ENCODE measurements around the gene RNF130. TPM values are rescaled to one million over a fixed set of nuclear protein-coding genes. Genes with fewer than 3 reads are reported as not detected.
"Not testable (repeated sequence)": the region's sequence is repeated elsewhere in the genome, so short reads cannot be mapped to it uniquely, and the experiment has no call there.

Gene RNF130
- total RNA-seq, 1 experiment from 2014 or later, result 31.4 TPM

DNA sequence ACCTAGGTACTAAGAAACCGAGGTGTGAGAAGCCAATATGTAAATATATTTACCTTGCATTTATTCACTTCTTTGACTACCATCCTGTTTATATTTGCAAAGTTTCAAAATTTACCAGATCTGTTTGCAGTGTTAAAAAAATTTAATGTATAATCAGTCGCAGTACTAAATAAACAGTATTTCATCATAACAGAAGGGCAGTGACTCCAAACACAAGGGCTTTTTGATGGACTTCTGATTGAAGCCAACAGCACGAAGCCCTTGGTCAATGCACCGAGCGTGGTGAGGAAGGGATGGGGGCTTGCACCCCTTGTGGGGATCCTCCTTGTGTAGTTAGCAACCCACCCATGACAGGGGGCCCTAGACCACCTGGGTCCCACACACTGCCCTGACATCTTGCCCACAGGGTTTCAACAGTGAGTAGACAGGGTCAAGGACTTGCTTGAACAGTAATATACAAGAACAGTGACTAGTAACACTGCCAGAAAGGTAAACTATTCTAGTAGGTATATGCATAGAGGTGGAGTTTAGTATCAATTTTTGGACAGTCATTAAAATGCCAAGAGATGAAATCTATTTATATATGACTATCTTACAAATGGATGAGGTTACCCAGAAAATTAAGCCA lies 111.2 kb downstream of the RNF130 start:
- Histone ChIP-seq H3K36me3 (ENCODE audit: insufficient read depth, low read length, poor library complexity, severe bottlenecking) (no peaks in the 10 kb centered on the region), H3K4me3 (ENCODE audit: low read depth, low read length, poor library complexity, severe bottlenecking) (no peak overlapping the region), H3K4me1 (ENCODE audit: insufficient read depth, low read length, poor library complexity, severe bottlenecking) (no peaks in the 10 kb centered on the region), H3K27me3 (replicated peaks; ENCODE audit: insufficient read depth, low read depth, low read length, poor library complexity) (no peaks in the 10 kb centered on the region), H3K27ac (ENCODE audit: low read depth, low read length, poor library complexity, severe bottlenecking) (no peak overlapping the region), H3K9me3 (ENCODE audit: low read depth, low read length, poor library complexity, severe bottlenecking) (no peaks in the 10 kb centered on the region)
- POLR2A ChIA-PET (ENCODE audit: low non-redundant PET), result no interaction called here
- intact Hi-C loops (cut with micrococcal nuclease; ENCODE audit: unreplicated experiment), result no loop called here
- no peak for DNase-seq (ENCODE audit: low spot score)
- TF ChIP-seq, protein P1, sequence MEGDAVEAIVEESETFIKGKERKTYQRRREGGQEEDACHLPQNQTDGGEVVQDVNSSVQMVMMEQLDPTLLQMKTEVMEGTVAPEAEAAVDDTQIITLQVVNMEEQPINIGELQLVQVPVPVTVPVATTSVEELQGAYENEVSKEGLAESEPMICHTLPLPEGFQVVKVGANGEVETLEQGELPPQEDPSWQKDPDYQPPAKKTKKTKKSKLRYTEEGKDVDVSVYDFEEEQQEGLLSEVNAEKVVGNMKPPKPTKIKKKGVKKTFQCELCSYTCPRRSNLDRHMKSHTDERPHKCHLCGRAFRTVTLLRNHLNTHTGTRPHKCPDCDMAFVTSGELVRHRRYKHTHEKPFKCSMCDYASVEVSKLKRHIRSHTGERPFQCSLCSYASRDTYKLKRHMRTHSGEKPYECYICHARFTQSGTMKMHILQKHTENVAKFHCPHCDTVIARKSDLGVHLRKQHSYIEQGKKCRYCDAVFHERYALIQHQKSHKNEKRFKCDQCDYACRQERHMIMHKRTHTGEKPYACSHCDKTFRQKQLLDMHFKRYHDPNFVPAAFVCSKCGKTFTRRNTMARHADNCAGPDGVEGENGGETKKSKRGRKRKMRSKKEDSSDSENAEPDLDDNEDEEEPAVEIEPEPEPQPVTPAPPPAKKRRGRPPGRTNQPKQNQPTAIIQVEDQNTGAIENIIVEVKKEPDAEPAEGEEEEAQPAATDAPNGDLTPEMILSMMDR (conservative IDR thresholded peaks at IDR 0.05; ENCODE audit: low read depth, low read length), result no peak
- no peak for TF ChIP-seq EZH2 (IDR thresholded peaks at IDR 0.05; ENCODE audit: borderline replicate concordance, low read depth, low read length, poor library complexity, severe bottlenecking)
- no TSS peak for BruUV-seq (replicated peaks)
- CTCF ChIA-PET, result no interaction called here

DNA sequence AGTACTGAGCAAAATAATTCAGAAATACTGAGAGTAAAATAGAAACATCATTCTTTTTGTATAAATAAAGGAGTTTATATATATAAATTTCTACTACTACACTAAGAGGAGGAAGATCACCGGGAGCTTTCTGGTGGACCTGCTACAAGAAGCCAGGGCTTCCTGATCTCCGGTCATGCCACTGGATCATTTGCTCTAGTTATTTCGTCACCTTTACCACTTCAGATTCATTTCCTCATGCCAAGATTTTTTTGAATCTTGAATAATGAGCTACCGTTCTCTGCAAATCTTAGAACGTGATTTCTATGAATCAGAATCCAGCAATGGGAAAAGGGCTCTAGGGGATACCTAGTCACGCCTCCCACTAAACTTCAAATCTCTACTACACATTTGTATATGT lies 111.9 kb downstream of the RNF130 start:
- no peaks in the 10 kb centered on the region for H3K9me3 ChIP-seq (ENCODE audit: low read depth, low read length, poor library complexity, severe bottlenecking)
- H3K4me1 ChIP-seq (ENCODE audit: insufficient read depth, low read length, poor library complexity, severe bottlenecking), result no peaks in the 10 kb centered on the region
- H3K27ac ChIP-seq (ENCODE audit: low read depth, low read length, poor library complexity, severe bottlenecking), result no peak overlapping the region
- intact Hi-C loops (cut with micrococcal nuclease; ENCODE audit: unreplicated experiment), result no loop called here
- H3K36me3 ChIP-seq (ENCODE audit: insufficient read depth, low read length, poor library complexity, severe bottlenecking), result no peaks in the 10 kb centered on the region
- POLR2A ChIA-PET (ENCODE audit: low non-redundant PET), result no interaction called here
- TF ChIP-seq EZH2 (IDR thresholded peaks at IDR 0.05; ENCODE audit: borderline replicate concordance, low read depth, low read length, poor library complexity, severe bottlenecking), result no peak
- TF ChIP-seq, protein P1 (conservative IDR thresholded peaks at IDR 0.05; ENCODE audit: low read depth, low read length), result no peak
- DNase-seq (ENCODE audit: low spot score), result no peak
- CTCF ChIA-PET, result no interaction called here
- H3K4me3 ChIP-seq (ENCODE audit: low read depth, low read length, poor library complexity, severe bottlenecking), result no peak overlapping the region
- no TSS peak for BruUV-seq (replicated peaks)
- H3K27me3 ChIP-seq (replicated peaks; ENCODE audit: insufficient read depth, low read depth, low read length, poor library complexity), result no peaks in the 10 kb centered on the region

- DNase-seq (ENCODE audit: low spot score); H3K27ac ChIP-seq (ENCODE audit: low read depth, low read length, poor library complexity, severe bottlenecking); H3K9me3 ChIP-seq (ENCODE audit: low read depth, low read length, poor library complexity, severe bottlenecking); BruUV-seq (replicated peaks); H3K36me3 ChIP-seq (ENCODE audit: insufficient read depth, low read length, poor library complexity, severe bottlenecking); H3K4me1 ChIP-seq (ENCODE audit: insufficient read depth, low read length, poor library complexity, severe bottlenecking); POLR2A ChIA-PET (ENCODE audit: low non-redundant PET); CTCF ChIA-PET; intact Hi-C loops (cut with micrococcal nuclease; ENCODE audit: unreplicated experiment); H3K4me3 ChIP-seq (ENCODE audit: low read depth, low read length, poor library complexity, severe bottlenecking); H3K27me3 ChIP-seq (replicated peaks; ENCODE audit: insufficient read depth, low read depth, low read length, poor library complexity): not testable (repeated sequence)
Measured at GRCh38 chr5:179959118-179959517, 112.4 kb downstream of the RNF130 start.

DNA sequence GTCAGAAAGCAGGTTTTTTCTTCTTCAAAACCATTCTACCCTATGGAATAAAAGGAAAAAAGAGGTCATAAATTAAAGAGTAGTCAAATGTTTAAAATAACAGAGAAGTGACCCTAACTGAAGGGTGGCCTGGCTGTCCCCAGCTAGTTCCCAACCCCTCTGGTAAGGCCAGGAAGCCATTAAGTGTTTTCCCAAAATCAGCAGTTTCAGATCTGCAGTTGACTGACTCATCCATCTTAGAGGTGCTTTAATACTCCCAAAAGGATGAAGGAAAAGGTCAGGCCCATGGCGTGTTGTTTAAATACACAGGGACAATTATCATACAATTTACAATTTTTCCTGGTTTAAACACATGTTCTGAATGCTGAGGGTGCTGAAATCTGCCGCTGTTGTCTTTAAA lies 115.9 kb downstream of the RNF130 start:
- no peak for TF ChIP-seq EZH2 (IDR thresholded peaks at IDR 0.05; ENCODE audit: borderline replicate concordance, low read depth, low read length, poor library complexity, severe bottlenecking)
- TF ChIP-seq, protein P1 (conservative IDR thresholded peaks at IDR 0.05; ENCODE audit: low read depth, low read length), result no peak
- BruUV-seq (replicated peaks), result no TSS peak
- intact Hi-C loops (cut with micrococcal nuclease; ENCODE audit: unreplicated experiment), result no loop called here
- CTCF ChIA-PET, result no interaction called here
- no peak for DNase-seq (ENCODE audit: low spot score)
- Histone ChIP-seq H3K4me1 (ENCODE audit: insufficient read depth, low read length, poor library complexity, severe bottlenecking) (no peaks in the 10 kb centered on the region), H3K36me3 (ENCODE audit: insufficient read depth, low read length, poor library complexity, severe bottlenecking) (no peaks in the 10 kb centered on the region), H3K9me3 (ENCODE audit: low read depth, low read length, poor library complexity, severe bottlenecking) (no peaks in the 10 kb centered on the region), H3K27ac (ENCODE audit: low read depth, low read length, poor library complexity, severe bottlenecking) (no peak overlapping the region), H3K27me3 (replicated peaks; ENCODE audit: insufficient read depth, low read depth, low read length, poor library complexity) (no peaks in the 10 kb centered on the region), H3K4me3 (ENCODE audit: low read depth, low read length, poor library complexity, severe bottlenecking) (no peak overlapping the region)
- POLR2A ChIA-PET (ENCODE audit: low non-redundant PET), result no interaction called here

Measured in A673 (cell line).